ENCODE data around the gene ITGA5.

Gene ITGA5

DNA sequence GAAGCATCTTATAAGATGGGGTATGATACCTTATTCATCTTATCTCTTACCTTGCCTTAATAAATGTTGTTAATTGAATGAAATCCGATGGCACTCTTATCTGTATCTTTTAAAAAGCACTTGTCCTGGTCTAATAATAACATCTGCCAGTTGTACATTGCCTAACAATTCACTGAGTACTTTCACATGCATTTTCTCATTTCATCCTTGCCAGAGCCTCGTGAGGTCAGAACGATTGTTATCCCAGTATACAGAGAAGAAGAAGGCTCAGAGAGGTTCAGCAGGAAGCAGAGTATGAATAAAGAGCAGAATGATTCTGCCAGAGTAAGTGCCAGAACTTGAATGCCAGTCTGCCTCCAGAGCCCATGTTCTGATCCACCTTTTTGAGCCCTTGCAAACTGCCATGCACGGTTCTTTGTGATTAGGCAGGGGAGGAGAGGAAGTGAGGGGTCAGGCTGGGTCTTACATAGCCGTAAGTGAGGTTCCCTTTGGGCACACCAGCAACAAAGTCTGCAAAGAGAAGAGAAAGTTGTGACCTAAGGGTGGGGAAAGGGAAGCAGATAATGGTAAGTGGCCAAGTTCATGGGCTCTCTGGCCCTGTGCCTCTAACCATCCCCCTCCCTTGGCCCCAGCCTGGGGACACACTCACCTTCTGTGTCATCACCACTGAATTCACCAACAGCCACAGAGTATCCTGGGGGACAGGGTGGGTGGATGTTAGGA, 11.7 kb downstream of the ITGA5 start:
- no peak for DNase-seq

DNA sequence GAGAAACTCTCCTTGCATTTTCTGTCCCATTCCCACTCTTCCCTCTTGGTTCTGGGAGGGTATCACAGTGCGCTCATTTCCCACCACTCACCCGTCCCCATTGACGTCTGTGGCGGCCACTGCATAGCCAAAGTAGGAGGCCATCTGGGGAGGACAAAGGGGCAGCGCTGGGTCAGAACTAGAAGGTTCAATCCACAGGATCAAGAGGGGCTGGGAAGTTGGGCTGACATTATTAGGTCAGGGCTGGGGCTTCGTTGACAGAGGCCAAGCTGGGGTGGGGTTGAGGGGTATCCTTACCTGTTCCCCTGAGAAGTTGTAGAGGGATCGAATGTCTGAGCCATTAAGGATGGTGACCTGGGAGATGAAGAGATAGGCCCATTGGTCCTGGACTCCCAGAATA, 13.5 kb downstream of the ITGA5 start:
- no peak for DNase-seq

GRCh38 chr12:54405106-54405505, 14.0 kb downstream of the ITGA5 start:
- no peak for DNase-seq

DNA sequence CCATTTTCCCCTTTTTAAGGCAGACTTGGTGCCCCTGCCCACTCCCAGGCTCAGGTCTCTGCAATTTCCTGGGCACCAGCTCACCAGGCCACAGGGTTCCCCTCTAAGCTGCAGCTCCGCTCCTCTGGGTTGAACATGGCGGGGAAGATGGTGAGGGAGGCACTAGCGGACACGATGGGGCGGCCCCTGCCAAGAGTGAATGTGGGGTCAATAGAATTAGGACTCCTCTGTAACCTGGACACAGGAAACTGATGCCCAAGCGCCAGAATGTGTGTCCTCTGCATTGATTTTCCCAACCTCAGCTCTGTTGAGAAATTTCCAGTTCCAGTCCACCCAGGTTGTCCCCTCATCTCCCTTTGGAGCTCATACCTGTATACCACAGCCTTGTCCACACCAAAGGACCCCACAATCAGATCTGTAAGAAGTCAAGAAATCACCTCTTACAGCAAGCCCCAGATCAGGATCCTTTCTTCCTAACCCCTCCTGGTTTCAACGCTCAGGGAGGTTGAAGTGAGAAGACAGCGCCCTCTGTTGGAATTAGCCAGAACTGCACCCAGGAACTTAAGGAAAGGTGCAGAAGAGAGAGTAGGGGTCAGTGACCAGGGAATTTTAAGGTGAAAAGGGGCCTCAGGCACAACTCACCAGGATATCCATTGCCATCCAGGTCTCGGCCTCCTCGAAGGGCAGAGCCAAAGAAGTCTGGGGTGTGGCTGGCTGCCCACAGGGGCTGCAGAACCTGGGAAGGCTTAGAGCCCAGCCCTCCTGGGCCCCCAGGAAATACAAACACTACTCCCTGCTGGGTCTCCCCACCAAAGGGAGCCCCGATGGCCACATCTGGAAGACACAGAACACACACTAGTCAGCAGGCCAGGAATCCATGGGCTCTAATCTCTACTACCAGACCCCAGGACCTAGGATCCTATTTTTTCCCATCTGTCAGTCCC, 14.7 kb downstream of the ITGA5 start:
- peak in 1 of 2 experiments; percentile 51 for DNase-seq

GRCh38 chr12:54401119-54401518, 17.9 kb downstream of the ITGA5 start:
- no peak for DNase-seq

DNA sequence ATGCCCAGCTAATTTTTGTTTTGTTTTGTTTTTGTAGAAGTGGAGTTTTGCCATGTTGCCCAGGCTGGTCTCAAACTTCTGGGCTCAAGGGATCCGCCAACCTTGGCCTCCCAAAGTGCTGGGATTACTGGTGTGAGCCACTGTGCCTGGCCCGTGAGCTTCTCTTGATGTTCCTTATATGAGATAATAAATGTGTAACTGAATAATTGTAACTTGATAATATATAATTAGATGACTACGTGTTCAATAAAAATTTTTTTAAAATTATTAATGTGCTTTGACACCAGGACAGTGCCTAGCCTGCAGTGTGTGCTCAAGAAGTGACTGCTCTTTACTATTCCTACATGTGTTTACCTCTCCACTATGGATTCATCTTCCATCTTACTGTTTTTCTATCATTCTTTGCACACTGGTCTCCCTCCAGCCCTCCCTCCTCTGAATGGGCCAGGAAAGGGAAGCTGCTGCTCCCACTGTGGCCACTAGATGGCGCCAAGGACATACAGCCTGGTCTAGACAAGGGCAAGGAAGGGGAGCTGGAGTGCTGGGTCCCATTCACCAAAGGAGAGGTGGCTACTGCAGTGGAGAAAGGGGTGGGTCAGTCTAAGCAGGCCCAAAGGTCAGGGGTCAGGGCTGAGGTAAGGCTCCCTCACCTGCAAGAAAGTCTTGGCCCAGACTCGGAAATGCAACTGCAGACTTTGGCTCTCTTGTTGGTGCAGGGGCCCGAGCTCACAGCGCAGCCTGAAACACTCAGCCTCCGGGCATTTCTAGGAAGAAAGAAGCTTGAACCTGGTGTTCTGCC, 19.9 kb downstream of the ITGA5 start:
- DNase-seq = peak; percentile 34 to 70

DNA sequence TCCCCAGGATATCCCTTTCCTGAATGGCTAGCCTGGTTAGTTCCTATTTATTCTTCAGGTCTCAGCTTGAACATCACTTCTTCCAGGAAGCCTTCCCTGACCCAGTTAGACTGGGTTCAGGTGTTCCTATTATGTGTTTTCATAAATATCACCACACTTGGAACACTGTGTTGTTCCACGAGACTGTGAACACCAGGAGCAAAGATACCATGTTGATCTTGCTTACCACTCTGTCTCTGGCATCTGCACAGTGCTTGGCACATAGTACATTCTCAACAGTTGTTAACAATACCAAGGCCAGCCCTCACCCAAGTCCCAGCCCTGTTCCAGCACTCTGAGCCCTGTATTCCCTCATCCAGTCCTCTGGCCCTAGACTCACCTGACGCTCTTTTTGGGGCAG, 20.8 kb downstream of the ITGA5 start:
- no peak for DNase-seq

- no peak for DNase-seq
Observed at GRCh38 chr12:54397157-54397556, 21.9 kb downstream of the ITGA5 start.

- DNase-seq = no peak
Observed at GRCh38 chr12:54395545-54395944, 23.5 kb downstream of the ITGA5 start.

- DNase-seq = no peak
Observed at GRCh38 chr12:54394986-54395385, 24.1 kb downstream of the ITGA5 start.

DNA sequence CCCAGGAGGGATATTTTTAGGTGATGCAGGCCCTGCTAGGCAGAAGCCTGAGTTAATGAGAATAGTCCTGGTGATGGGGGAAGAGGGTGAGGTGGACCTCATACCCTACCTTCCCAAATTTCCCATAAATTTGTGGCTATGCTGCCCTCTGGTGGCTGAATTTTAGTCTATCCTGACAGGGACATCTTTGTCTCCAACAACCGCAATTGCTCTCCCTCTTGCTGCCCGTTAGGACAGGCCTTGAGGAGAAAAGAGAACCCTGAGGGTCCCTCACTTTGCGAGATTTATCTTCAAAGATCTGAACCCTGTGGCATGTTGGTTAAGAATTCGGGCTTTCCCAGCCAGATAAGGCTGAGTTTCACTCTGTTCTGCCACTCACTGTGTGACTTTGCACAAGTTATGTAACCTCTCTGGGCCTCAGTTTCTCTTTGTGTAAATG, 24.8 kb downstream of the ITGA5 start:
- DNase-seq = peak in 1 of 2 experiments; percentile 27

DNA sequence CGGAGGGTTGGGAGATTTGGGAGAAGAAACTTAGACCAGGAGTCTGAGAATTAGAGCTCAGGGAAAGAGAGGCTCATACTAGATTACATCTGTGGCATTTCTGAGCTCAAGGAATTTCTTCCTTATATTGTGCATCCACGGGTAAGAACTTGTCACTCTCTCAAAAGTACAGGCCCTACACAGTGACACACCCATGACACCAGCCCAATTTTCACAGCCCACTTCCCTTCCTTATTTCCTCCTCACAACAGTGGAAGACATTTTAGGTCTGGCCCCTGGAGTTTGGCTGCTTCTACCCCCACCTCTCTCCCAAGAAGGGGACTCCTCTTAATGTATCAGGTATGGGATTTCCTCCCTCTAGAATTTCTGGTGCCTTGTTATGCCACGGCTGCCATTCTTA, 25.3 kb downstream of the ITGA5 start:
- DNase-seq = no peak

GRCh38 chr12:54393207-54393609, 25.9 kb downstream of the ITGA5 start:
- DNase-seq = no peak

DNA sequence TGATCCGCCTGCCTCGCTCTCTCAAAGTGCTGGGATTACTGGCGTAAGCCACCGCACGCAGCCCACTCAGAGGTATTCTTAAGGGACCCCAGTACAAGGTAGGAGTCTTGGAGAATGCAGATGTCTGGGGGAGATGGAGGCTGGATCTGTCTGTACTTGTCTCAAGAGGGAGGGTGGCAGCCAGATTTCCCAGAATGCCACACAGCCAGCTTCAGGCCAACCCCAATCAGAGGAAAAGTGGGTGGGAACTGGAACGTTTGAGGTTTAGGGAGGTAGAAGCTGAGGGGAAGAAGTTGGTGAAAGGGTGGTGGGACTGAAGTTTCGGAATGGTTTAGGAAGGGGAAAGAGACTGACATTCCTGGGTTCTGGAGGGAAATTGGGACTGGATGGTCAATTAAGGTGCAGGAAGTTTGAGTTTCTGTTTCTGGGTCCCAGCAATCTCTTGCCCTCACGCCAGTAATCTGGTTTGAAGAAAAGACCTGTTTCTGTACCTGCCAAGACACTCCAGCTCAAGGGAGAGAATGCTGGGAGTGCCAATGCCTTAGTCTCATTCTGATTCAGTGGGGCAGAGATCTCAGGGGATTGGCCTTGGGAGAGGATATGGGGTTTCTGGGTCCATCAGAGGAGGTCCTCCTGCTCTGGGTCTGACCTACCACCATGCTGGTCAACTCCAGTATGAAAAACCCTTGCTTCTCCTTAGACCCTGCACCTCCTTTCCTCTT, 26.4 kb downstream of the ITGA5 start:
- DNase-seq = no peak

- no peak for DNase-seq
Observed at GRCh38 chr12:54390668-54391551, 28.2 kb downstream of the ITGA5 start.

DNA sequence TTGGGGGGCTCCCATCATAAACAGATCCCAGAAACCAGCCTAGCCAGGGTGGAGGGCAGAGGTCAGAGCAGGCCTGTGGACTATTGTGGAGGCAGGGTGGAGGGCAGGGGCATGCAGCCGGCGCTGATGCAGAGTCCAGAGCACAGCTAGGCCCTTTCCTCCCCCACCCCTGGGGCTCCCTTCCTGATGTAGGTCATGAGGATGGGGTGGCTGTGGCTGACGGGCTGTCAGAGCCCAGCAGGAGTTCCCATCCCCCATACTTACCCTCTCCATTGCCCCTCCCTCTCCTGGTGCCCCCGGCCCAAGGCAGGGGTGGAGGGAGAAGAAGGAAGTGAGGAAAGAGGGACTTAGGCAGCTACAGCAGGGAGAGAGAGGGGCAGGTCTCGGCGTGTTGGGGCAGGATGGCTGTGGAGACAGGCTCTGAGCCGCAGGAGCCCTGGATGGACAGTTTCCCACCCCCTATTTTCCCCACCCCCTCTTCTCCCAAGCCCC, 28.8 kb downstream of the ITGA5 start:
- DNase-seq = no peak

- no peak for DNase-seq
Observed at GRCh38 chr12:54389607-54390175, 29.4 kb downstream of the ITGA5 start.

DNA sequence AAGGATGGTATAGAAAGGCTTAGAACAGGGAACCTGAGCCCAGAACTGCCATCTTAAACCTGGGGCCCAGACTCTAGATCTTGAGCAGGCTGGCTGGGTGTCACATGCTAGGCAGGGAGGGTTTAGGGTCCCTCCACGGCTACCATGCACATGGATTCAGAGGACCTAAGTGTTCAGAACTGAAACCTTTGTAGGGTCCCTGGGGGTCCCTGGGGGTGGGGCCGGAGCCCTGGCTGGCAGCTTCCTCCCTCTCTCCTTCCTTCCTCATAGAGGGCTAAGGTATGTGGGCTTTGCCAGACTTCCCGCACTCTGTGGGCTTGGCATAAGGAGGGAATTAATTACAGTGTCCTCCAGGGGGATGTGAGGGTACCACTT, 29.9 kb downstream of the ITGA5 start:
- DNase-seq = no peak

DNA sequence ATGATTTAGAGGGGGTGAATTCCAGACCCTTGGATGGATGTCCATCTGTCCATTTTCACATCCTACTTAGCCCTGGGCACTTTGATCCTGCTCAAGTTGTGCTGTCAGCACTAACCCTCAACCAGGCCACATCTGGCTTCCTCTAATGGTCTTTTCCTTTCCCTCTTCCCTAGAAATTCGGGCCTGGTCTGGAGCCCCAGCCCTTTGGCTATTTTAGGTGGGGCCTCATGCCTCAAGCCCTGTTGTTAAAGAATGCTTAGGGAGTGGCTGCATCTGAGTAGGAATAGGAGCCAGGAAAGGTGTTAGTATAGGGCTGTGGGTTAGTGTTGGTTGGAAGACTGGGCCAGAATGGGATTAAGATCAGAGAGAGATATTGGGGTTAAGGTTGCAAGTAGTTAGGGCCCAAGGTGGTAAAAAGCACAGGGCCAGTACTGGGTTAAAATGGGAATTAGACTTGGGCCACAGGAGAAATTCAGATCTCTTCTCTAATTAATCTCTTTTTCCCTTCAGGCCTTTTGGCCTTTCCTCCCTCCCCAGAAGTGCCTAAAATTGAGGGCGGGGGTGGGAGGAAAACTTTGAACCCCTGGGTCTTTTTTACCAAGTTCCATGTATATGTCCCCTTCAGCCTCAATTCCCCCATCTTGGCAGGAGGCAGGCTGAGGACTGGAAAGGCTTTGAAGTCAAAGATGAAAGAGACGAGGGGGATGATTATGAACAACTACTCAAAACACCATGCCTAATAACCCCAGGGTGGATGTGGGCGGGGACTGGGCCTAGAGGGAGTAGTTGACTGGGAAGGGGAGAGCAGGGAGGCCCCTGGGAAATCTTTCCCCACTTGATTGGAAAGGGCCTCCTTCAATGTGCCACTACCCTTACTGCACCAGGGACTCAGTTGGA, 30.6 kb downstream of the ITGA5 start:
- DNase-seq = no peak

DNA sequence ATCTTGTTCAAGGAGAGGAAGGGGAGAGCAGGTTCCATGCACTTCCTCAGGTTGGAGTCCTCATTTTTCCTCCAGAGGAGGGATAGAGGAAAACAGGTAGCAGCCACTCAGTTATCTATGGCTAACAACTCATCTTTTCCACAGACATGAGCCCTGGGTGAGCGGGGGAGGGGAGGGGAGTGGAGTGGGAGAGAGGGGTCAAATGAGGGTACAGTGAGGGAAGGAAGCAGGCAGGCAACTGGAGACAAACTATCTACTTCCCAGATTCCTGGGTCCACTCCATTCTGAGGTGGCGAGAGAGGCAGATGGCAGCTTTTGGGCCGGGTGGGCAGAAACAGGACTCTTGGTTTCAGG, 32.0 kb downstream of the ITGA5 start:
- DNase-seq = no peak
